Peyer's patch (tissue), 4 donors: ENCODE measurements around the gene NFS1.

Experiments used
- CTCF ChIP-seq, 6 experiments: fragments of 450-650 bp in 4 of 6; fragments of 200-600 bp in 2 of 6; sonication (generic) in 1 of 6; IDR thresholded peaks; one replicate each; pipeline ENCODE4 v1.5.1; 2017 to 2019; ENCODE audit warnings: antibody characterized with exemption in 6 of 6, mild to moderate bottlenecking in 3 of 6, moderate library complexity in 1 of 6
- POLR2A ChIP-seq, 2 donors: fragments of 450-650 bp; IDR thresholded peaks; one replicate each; pipeline ENCODE4 v1.5.1; 2017; ENCODE audit warnings: antibody characterized with exemption in 2 of 2, mild to moderate bottlenecking in 2 of 2, moderate library complexity in 2 of 2

- TF ChIP-seq CTCF (IDR thresholded peaks at IDR 0.05) = no peak
- TF ChIP-seq POLR2A (IDR thresholded peaks at IDR 0.05) = no peak
Observed at GRCh38 chr20:35681960-35682359, 17.2 kb downstream of the NFS1 start.
